Trophoblast cell (in vitro differentiated cells and primary cell): Measurements from ENCODE around the gene ARFGEF3.

Experiments
- DNase-seq, 2 donors: peaks; one replicate each; pipeline ENCODE4 v3.0.0-alpha.2; 2016
- H2AFZ ChIP-seq: 2 replicates; pipeline ENCODE4 v1.6.1; 2013; ENCODE audit warnings: low read length, moderate library complexity, mild to moderate bottlenecking; ENCODE audit not compliant: insufficient read depth, poor library complexity
- H2AK5ac ChIP-seq: 2 replicates; pipeline ENCODE4 v1.6.1; 2013; ENCODE audit warnings: mild to moderate bottlenecking, low read length
- H2BK120ac ChIP-seq: 2 replicates; pipeline ENCODE4 v1.6.1; 2013; ENCODE audit warnings: low read length, mild to moderate bottlenecking, moderate library complexity; ENCODE audit not compliant: insufficient read depth, poor library complexity
- H2BK12ac ChIP-seq: 2 replicates; pipeline ENCODE4 v1.6.1; 2013; ENCODE audit warnings: mild to moderate bottlenecking, low read length, moderate library complexity
- H2BK5ac ChIP-seq: 2 replicates; pipeline ENCODE4 v1.6.1; 2013; ENCODE audit warnings: low read length, low read depth, moderate library complexity, mild to moderate bottlenecking; ENCODE audit not compliant: poor library complexity
- H3K14ac ChIP-seq: 2 replicates; pipeline ENCODE4 v1.6.1; 2013; ENCODE audit warnings: mild to moderate bottlenecking, low read length
- H3K18ac ChIP-seq: 2 replicates; pipeline ENCODE4 v1.6.1; 2013; ENCODE audit warnings: mild to moderate bottlenecking, low read length
- H3K23ac ChIP-seq: 2 replicates; pipeline ENCODE4 v1.6.1; 2013; ENCODE audit warnings: low read length
- H3K27ac ChIP-seq: 2 replicates; pipeline ENCODE4 v1.5.1; 2013; ENCODE audit warnings: low read depth, mild to moderate bottlenecking, inconsistent platforms, low read length, moderate library complexity
- H3K27me3 ChIP-seq: 2 replicates; pipeline ENCODE4 v1.6.1; 2013; ENCODE audit warnings: inconsistent platforms, mild to moderate bottlenecking, low read length, moderate library complexity; ENCODE audit not compliant: insufficient read depth
- H3K36me3 ChIP-seq, 2 experiments: 1 replicate in 1 of 2; 2 replicates in 1 of 2; pipeline ENCODE4 v1.6.1; 2013; ENCODE audit warnings: low read length in 2 of 2, mild to moderate bottlenecking in 2 of 2, moderate library complexity in 1 of 2; ENCODE audit not compliant: insufficient read depth in 2 of 2, control insufficient read depth in 1 of 2
- H3K4ac ChIP-seq: 2 replicates; pipeline ENCODE4 v1.6.1; 2013; ENCODE audit warnings: low read depth, mild to moderate bottlenecking, low read length, moderate library complexity
- H3K4me1 ChIP-seq, 2 experiments: 1 replicate in 1 of 2; 2 replicates in 1 of 2; pipeline ENCODE4 v1.6.1; 2013; ENCODE audit warnings: low read length in 2 of 2, mild to moderate bottlenecking in 2 of 2, moderate library complexity in 1 of 2; ENCODE audit not compliant: insufficient read depth in 2 of 2, control insufficient read depth in 1 of 2
- H3K4me2 ChIP-seq: 2 replicates; pipeline ENCODE4 v1.6.1; 2013; ENCODE audit warnings: inconsistent platforms, mild to moderate bottlenecking, low read length, moderate library complexity
- H3K4me3 ChIP-seq: 2 replicates; pipeline ENCODE4 v1.5.1; 2013; ENCODE audit warnings: mild to moderate bottlenecking, low read depth, low read length, inconsistent platforms
- H3K79me1 ChIP-seq: one replicate; pipeline ENCODE4 v1.6.1; 2013; ENCODE audit warnings: low read length
- H3K79me2 ChIP-seq: 2 replicates; pipeline ENCODE4 v1.6.1; 2013; ENCODE audit warnings: low read length, mild to moderate bottlenecking; ENCODE audit not compliant: control insufficient read depth, insufficient read depth, poor library complexity
- H3K9ac ChIP-seq: 2 replicates; pipeline ENCODE4 v1.6.1; 2013; ENCODE audit warnings: mild to moderate bottlenecking, low read length
- H3K9me3 ChIP-seq: 2 replicates; pipeline ENCODE4 v1.6.1; 2013; ENCODE audit warnings: low read depth, mild to moderate bottlenecking, control low read depth, inconsistent platforms, low read length; ENCODE audit not compliant: insufficient read depth
- H4K12ac ChIP-seq: 2 replicates; pipeline ENCODE4 v1.6.1; 2013; ENCODE audit warnings: low read depth, mild to moderate bottlenecking, low read length, moderate library complexity
- H4K8ac ChIP-seq: 2 replicates; pipeline ENCODE4 v1.6.1; 2013; ENCODE audit warnings: low read depth, mild to moderate bottlenecking, low read length, moderate library complexity
- H4K91ac ChIP-seq: one replicate; pipeline ENCODE4 v1.6.1; 2013; ENCODE audit warnings: low read depth, mild to moderate bottlenecking, low read length, moderate library complexity
- WGBS: extraction: QIAGEN DNeasy Blood & Tissue Kit; methylation state at CpG from one replicate; pipeline ENCODE4 v1.1.7; 2013; ENCODE audit warnings: missing lambda C conversion rate; ENCODE audit not compliant: insufficient read length, insufficient coverage; ENCODE audit errors: extremely low coverage; 5-methylcytosine and 5-hydroxymethylcytosine counted together

Gene ARFGEF3

DNA sequence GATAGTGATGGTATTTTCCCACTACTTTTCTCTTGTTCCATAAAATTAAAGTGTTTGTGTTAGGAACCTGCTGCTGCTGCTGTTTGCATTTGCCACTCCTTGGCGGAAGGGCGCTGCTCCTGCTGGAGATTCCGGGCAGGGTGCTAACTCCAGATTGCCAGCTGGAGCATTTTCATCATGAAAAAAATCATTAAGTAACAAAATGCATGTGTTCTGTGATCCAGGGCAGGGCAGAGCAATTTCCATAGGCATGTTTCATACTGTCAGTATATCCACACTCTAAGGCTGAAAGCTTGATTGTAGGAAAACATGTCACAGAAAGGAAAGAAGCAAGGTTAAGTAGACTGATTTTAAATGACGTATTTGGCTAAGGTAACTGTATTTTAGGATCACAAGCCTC is 32.5 kb downstream of the ARFGEF3 start:
- no CpG with 5 or more reads among the region's 4 CpGs for WGBS
- Histone ChIP-seq H4K12ac (no peak overlapping the region), H3K4me3 (no peak overlapping the region), H3K4ac (no peak overlapping the region), H2BK120ac (no peak overlapping the region), H2AFZ (no peak overlapping the region), H3K27me3 (no peaks in the 10 kb centered on the region), H3K4me1 (no peaks in the 10 kb centered on the region), H4K91ac (no peak overlapping the region), H2BK12ac (no peak overlapping the region), H4K8ac (no peak overlapping the region), H3K79me1 (no peaks in the 10 kb centered on the region), H3K18ac (no peak overlapping the region), H3K36me3 (no peaks in the 10 kb centered on the region), H3K9me3 (no peaks in the 10 kb centered on the region), H2BK5ac (no peak overlapping the region), H3K23ac (no peak overlapping the region), H3K9ac (no peak overlapping the region), H3K27ac (no peak overlapping the region), H3K79me2 (no peaks in the 10 kb centered on the region), H3K4me2 (no peak overlapping the region), H3K14ac (no peak overlapping the region), H2AK5ac (no peak overlapping the region)
- no peak for DNase-seq

DNA sequence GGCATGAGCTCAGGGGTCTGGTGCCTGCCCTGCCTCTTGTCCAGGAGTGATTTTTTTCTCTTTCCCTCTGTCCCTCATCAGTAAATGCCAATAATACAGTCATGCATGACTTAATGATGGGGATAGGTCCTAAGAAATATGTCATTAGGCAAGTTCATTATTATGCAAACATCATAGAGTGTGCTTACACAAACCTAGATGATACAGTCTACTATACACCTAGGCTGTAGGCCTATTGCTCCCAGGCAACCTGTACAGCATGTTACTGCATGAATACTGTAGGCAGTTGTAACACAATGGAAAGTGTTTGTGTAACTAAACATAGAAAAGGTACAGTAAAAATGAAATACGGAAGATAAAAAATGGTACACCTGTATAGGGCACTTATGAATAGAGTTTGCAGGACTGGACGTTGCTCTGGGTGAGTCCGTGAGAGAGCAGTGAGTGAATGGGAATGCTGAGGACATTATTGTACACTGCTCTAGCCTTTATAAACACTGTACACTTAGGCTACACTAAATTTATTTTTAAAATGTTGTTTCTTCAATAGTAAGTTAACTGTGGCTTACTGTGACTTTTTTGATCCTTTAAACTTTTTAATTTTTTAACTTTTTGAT is 34.5 kb downstream of the ARFGEF3 start:
- H3K4me3 ChIP-seq, result no peak overlapping the region

DNA sequence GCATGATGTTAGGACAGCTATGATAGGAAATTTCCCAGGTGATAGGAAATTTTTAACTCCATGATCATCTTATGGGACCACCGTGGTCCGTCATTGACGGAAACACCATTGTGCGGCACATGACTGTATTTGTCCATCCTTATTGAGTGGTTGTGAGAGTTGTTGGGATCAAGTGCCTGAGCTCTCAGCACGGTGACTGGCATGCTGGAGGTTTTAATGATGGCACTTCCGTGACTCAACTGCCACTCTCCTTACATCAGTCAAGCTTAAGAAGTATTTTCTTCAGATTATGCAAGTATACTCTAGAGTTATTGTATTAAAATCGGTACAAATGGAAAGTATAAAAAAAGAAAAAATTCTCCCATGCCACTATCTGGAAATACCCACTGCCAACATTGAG is 35.8 kb downstream of the ARFGEF3 start:
- Histone ChIP-seq H2BK120ac (no peak overlapping the region), H3K18ac (no peak overlapping the region), H3K14ac (no peak overlapping the region), H3K9ac (no peak overlapping the region), H3K4me2 (no peak overlapping the region), H2BK12ac (no peak overlapping the region), H4K8ac (no peak overlapping the region), H3K27ac (no peak overlapping the region), H2AFZ (no peak overlapping the region), H2BK5ac (no peak overlapping the region), H3K79me2 (no peaks in the 10 kb centered on the region), H4K91ac (no peak overlapping the region), H4K12ac (no peak overlapping the region), H3K4me3 (no peak overlapping the region), H2AK5ac (no peak overlapping the region), H3K36me3 (no peaks in the 10 kb centered on the region), H3K4ac (no peak overlapping the region), H3K79me1 (no peaks in the 10 kb centered on the region), H3K4me1 (no peaks in the 10 kb centered on the region), H3K9me3 (no peaks in the 10 kb centered on the region), H3K23ac (no peak overlapping the region), H3K27me3 (no peaks in the 10 kb centered on the region)
- WGBS, result no CpG with 5 or more reads among the region's 7 CpGs
- DNase-seq, result no peak

More for the DNA sequence above, 34.5 kb downstream of the ARFGEF3 start:
- H3K27me3 ChIP-seq, result no peaks in the 10 kb centered on the region
- no peak overlapping the region for H3K14ac ChIP-seq
- no peak overlapping the region for H3K23ac ChIP-seq
- no peaks in the 10 kb centered on the region for H3K79me1 ChIP-seq
- no peak overlapping the region for H3K27ac ChIP-seq
- WGBS, result no CpG with 5 or more reads among the region's 3 CpGs
- no peak overlapping the region for H2AFZ ChIP-seq
- no peak overlapping the region for H2BK120ac ChIP-seq
- no peaks in the 10 kb centered on the region for H3K4me1 ChIP-seq
- no peak overlapping the region for H4K8ac ChIP-seq
- H3K4me2 ChIP-seq, result no peak overlapping the region
- no peak overlapping the region for H2BK12ac ChIP-seq
- no peak for DNase-seq
- H2AK5ac ChIP-seq, result no peak overlapping the region
- H2BK5ac ChIP-seq, result no peak overlapping the region
- no peak overlapping the region for H3K4ac ChIP-seq
- H3K36me3 ChIP-seq, result no peaks in the 10 kb centered on the region
- H3K9ac ChIP-seq, result no peak overlapping the region
- H3K79me2 ChIP-seq, result no peaks in the 10 kb centered on the region
- no peaks in the 10 kb centered on the region for H3K9me3 ChIP-seq
- H4K91ac ChIP-seq, result no peak overlapping the region
- no peak overlapping the region for H4K12ac ChIP-seq
- no peak overlapping the region for H3K18ac ChIP-seq

DNA sequence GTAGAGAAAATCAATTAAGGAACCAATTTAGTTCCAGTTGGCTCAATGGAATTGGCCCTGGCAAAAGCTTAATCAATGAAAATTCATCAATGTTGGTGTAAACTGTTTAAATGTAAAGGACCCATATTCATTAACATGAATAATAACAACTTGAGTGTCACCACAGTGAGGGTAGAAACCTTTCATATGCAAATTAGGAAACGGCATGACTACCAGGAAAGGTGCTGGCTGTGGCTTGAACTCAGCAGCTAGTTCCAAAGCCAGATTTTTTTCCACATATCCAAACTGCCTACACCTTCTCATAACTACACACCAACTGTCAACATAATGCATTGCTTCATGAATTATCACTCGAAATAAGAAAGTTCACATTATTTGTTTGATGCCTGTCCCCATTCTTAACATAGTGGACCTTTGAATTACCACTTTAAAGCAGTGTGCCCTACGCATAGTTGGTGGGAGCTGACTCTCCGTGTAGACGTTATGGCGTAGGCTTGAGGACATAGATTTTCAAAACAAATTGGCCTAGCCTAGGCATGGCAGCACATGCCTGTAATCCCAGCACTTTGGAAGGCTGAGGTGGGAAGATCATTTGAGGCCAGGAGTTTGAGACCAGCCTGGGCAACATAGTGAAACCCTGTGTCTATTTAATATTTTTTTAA is 36.8 kb downstream of the ARFGEF3 start:
- Histone ChIP-seq H2BK5ac (no peak overlapping the region), H3K14ac (no peak overlapping the region), H3K9ac (no peak overlapping the region), H2BK120ac (no peak overlapping the region), H3K18ac (no peak overlapping the region), H3K27me3 (no peaks in the 10 kb centered on the region), H4K8ac (no peak overlapping the region), H3K23ac (no peak overlapping the region), H3K4me2 (no peak overlapping the region), H4K12ac (no peak overlapping the region), H2BK12ac (no peak overlapping the region), H3K9me3 (no peaks in the 10 kb centered on the region), H3K4me1 (no peaks in the 10 kb centered on the region), H2AFZ (no peak overlapping the region), H3K79me2 (no peaks in the 10 kb centered on the region), H4K91ac (no peak overlapping the region), H3K4me3 (no peak overlapping the region), H2AK5ac (no peak overlapping the region), H3K36me3 (no peaks in the 10 kb centered on the region), H3K79me1 (no peaks in the 10 kb centered on the region), H3K27ac (no peak overlapping the region), H3K4ac (no peak overlapping the region)
- DNase-seq, result no peak
- no CpG with 5 or more reads among the region's 6 CpGs for WGBS
